ENCODE measurements around the gene LARP4B. TPM values are rescaled to one million over a fixed set of nuclear protein-coding genes. Genes with fewer than 3 reads are reported as not detected.

LARP4B gene
- polyA plus RNA-seq, 2 of the 4 experiments (the other 2 are of a cell fraction) = 25.5 to 54.2 TPM

GRCh38 chr10:917999-918398, 13.5 kb downstream of the LARP4B start (continued):
- TF ChIP-seq MAZ (IDR thresholded peaks at IDR 0.05; ENCODE audit: borderline replicate concordance, low read depth, low read length) (no peak), REST (IDR thresholded peaks at IDR 0.05) (no peak), USF2 (IDR thresholded peaks at IDR 0.05) (no peak)

- H3K27ac ChIP-seq = no peak overlapping the region
- no peak overlapping the region for H3K4me2 ChIP-seq
- ATAC-seq = no peak
- WGBS (ENCODE audit: missing lambda C conversion rate) = 92% methylated on average over 3 of the region's 3 CpGs
- H3K4me3 ChIP-seq = no peak overlapping the region
- FAIRE-seq = no peak
- TF ChIP-seq E2F6 (IDR thresholded peaks at IDR 0.05; ENCODE audit: borderline replicate concordance, low read depth) (no peak), HMGXB4 (CRISPR knock-in tag; IDR thresholded peaks at IDR 0.05; ENCODE audit: borderline replicate concordance) (no peak), HEYL (CRISPR knock-in tag; IDR thresholded peaks at IDR 0.05) (no peak), NR3C1 (IDR thresholded peaks at IDR 0.05) (no peak), MYC (IDR thresholded peaks at IDR 0.05; ENCODE audit: borderline replicate concordance, low read length) (no peak), MAFK (IDR thresholded peaks at IDR 0.05; ENCODE audit: partially characterized antibody) (no peak), ESRRA (IDR thresholded peaks at IDR 0.05; ENCODE audit: borderline replicate concordance, low read length) (no peak), EHMT2 (IDR thresholded peaks at IDR 0.05; ENCODE audit: low read depth) (no peak), HES2 (IDR thresholded peaks at IDR 0.05) (no peak), PHF8 (IDR thresholded peaks at IDR 0.05; ENCODE audit: borderline replicate concordance, low read depth) (no peak)
- no peak for DNase-seq (ENCODE audit: low read depth in 1 of 2, low spot score in 1 of 2)
- H3K4me1 ChIP-seq = peaks cover 11% of the 10 kb centered on the region
- POLR2A ChIA-PET = no interaction called here
- H3K9me3 ChIP-seq = no peaks in the 10 kb centered on the region
- CTCF ChIA-PET = no interaction called here
Observed at GRCh38 chr10:917416-917720, 14.1 kb downstream of the LARP4B start.

- Histone ChIP-seq H3K4me1 (peaks cover 6% of the 10 kb centered on the region), H3K4me2 (no peak overlapping the region), H3K9me3 (no peaks in the 10 kb centered on the region), H3K27ac (no peak overlapping the region), H3K4me3 (no peak overlapping the region)
- no peak for ATAC-seq
- DNase-seq (ENCODE audit: low read depth in 1 of 2, low spot score in 1 of 2) = no peak
- CTCF ChIA-PET = no interaction called here
- WGBS (ENCODE audit: missing lambda C conversion rate) = 92% methylated on average over 7 of the region's 7 CpGs
- TF ChIP-seq POLR2AphosphoS2 (conservative IDR thresholded peaks at IDR 0.05; ENCODE audit: low read length) = no peak
- no peak for TF ChIP-seq NR3C1 (IDR thresholded peaks at IDR 0.05)
- TF ChIP-seq HOXA7 (CRISPR knock-in tag; IDR thresholded peaks at IDR 0.05) = no peak
- TF ChIP-seq EHMT2 (IDR thresholded peaks at IDR 0.05; ENCODE audit: low read depth) = no peak
- TF ChIP-seq MAZ (IDR thresholded peaks at IDR 0.05; ENCODE audit: borderline replicate concordance, low read depth, low read length) = no peak
- TF ChIP-seq CEBPB (IDR thresholded peaks at IDR 0.05) = no peak
- no peak for TF ChIP-seq NPAS2 (CRISPR knock-in tag; IDR thresholded peaks at IDR 0.05; ENCODE audit: borderline replicate concordance)
- no peak for TF ChIP-seq NFE2L2 (conservative IDR thresholded peaks at IDR 0.05; ENCODE audit: low read length)
- TF ChIP-seq ZFP36 (IDR thresholded peaks at IDR 0.05; ENCODE audit: borderline replicate concordance, partially characterized antibody) = no peak
- no peak for TF ChIP-seq HES2 (IDR thresholded peaks at IDR 0.05)
- TF ChIP-seq RAD21 (conservative IDR thresholded peaks at IDR 0.05 in 1 of 2, IDR thresholded peaks at IDR 0.05 in 1 of 2) = no peak
- no peak for TF ChIP-seq MAX (IDR thresholded peaks at IDR 0.05)
- POLR2A ChIA-PET = no interaction called here
- no peak for FAIRE-seq
Observed at GRCh38 chr10:916716-917415, 14.6 kb downstream of the LARP4B start.

All from A549 (cell line).